Fibroblast of lung (primary cell): ENCODE results near the gene MMP1.

Source experiments
- CTCF ChIP-seq, 2 donors: IDR thresholded peaks in 1 of 2; conservative IDR thresholded peaks in 1 of 2; 1 replicate in 1 of 2; 2 replicates in 1 of 2; pipeline ENCODE4 v1.5.1; 2011 to 2012; ENCODE audit warnings: low read length in 2 of 2, control low read depth in 1 of 2, inconsistent platforms in 1 of 2, low read depth in 1 of 2, mild to moderate bottlenecking in 1 of 2
- EZH2 ChIP-seq: IDR thresholded peaks from 2 replicates; pipeline ENCODE4 v1.5.1; 2012; ENCODE audit warnings: low read length, control low read depth, mild to moderate bottlenecking; ENCODE audit errors: missing control alignments

- TF ChIP-seq CTCF (conservative IDR thresholded peaks at IDR 0.05 in 1 of 2, IDR thresholded peaks at IDR 0.05 in 1 of 2; ENCODE audit: low read depth in 1 of 2, low read length in 2 of 2), result no peak
- no peak for TF ChIP-seq EZH2
Observed at GRCh38 chr11:102781676-102782075, 16.3 kb downstream of the MMP1 start.
